ENCODE data around the gene ZNF277. TPM values are rescaled to one million over a fixed set of nuclear protein-coding genes. Genes with fewer than 3 reads are reported as not detected.

The ZNF277 gene
- total RNA-seq, 2 donors from 2014 or later = 15.9 to 29.8 TPM

DNA sequence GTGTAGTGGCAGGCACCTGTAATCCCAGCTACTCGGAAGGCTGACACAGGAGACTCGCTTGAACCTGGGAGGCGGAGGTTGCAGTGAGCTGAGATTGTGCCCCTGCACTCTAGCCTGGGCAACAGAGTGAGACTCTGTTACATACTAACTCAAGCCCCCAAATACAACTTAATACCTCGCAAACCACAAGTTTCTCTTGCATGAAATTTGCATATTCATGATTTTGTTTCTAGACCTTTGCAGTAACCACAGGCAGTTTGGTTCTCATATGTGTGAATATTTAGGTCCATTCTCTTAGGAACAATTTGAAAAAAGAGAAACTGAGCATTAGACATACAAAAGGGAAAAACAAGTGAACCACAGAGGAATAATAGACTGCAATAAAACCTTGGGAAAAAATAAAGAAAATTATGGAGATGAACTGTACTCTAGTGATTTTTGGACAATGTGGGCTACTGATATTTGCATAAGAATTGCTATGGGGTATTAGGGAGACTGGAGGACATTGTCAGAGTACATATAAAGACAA, 77.0 kb downstream of the ZNF277 start:
- TF ChIP-seq, protein P1, sequence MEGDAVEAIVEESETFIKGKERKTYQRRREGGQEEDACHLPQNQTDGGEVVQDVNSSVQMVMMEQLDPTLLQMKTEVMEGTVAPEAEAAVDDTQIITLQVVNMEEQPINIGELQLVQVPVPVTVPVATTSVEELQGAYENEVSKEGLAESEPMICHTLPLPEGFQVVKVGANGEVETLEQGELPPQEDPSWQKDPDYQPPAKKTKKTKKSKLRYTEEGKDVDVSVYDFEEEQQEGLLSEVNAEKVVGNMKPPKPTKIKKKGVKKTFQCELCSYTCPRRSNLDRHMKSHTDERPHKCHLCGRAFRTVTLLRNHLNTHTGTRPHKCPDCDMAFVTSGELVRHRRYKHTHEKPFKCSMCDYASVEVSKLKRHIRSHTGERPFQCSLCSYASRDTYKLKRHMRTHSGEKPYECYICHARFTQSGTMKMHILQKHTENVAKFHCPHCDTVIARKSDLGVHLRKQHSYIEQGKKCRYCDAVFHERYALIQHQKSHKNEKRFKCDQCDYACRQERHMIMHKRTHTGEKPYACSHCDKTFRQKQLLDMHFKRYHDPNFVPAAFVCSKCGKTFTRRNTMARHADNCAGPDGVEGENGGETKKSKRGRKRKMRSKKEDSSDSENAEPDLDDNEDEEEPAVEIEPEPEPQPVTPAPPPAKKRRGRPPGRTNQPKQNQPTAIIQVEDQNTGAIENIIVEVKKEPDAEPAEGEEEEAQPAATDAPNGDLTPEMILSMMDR (IDR thresholded peaks at IDR 0.05) = no peak
- no peak for DNase-seq (ENCODE audit: low spot score)
- no peak overlapping the region for H3K27ac ChIP-seq
- H3K27me3 ChIP-seq = no peaks in the 10 kb centered on the region
- no peaks in the 10 kb centered on the region for H3K9me3 ChIP-seq
- peaks cover 0 to 10% of the 10 kb centered on the region in 2 donors for H3K4me1 ChIP-seq
- H3K36me3 ChIP-seq = peaks cover 12% of the 10 kb centered on the region
- no peak overlapping the region for H3K4me3 ChIP-seq

- Histone ChIP-seq H3K9me3 (no peaks in the 10 kb centered on the region), H3K4me3 (no peak overlapping the region), H3K4me1 (peaks cover 0 to 10% of the 10 kb centered on the region in 2 donors), H3K36me3 (peaks cover 15% of the 10 kb centered on the region), H3K27me3 (no peaks in the 10 kb centered on the region), H3K27ac (no peak overlapping the region)
- TF ChIP-seq, protein P1 (IDR thresholded peaks at IDR 0.05) = no peak
- no peak for DNase-seq (ENCODE audit: low spot score)
These were observed 80.0 kb downstream of the ZNF277 start for GRCh38 chr7:112286250-112287086.

GRCh38 chr7:112288301-112288700, 81.8 kb downstream of the ZNF277 start:
- Histone ChIP-seq H3K27ac (no peak overlapping the region), H3K36me3 (peaks cover 15% of the 10 kb centered on the region), H3K4me1 (peaks cover 0 to 10% of the 10 kb centered on the region in 2 donors), H3K9me3 (no peaks in the 10 kb centered on the region), H3K27me3 (no peaks in the 10 kb centered on the region), H3K4me3 (no peak overlapping the region)
- TF ChIP-seq, protein P1 (IDR thresholded peaks at IDR 0.05) = no peak
- no peak for DNase-seq (ENCODE audit: low spot score)

GRCh38 chr7:112290065-112290464, 83.6 kb downstream of the ZNF277 start:
- peaks cover 0 to 10% of the 10 kb centered on the region in 2 donors for H3K4me1 ChIP-seq
- no peaks in the 10 kb centered on the region for H3K27me3 ChIP-seq
- H3K4me3 ChIP-seq = no peak overlapping the region
- TF ChIP-seq, protein P1 (IDR thresholded peaks at IDR 0.05) = no peak
- DNase-seq (ENCODE audit: low spot score) = no peak
- no peaks in the 10 kb centered on the region for H3K9me3 ChIP-seq
- peaks cover 15% of the 10 kb centered on the region for H3K36me3 ChIP-seq
- H3K27ac ChIP-seq = no peak overlapping the region

DNA sequence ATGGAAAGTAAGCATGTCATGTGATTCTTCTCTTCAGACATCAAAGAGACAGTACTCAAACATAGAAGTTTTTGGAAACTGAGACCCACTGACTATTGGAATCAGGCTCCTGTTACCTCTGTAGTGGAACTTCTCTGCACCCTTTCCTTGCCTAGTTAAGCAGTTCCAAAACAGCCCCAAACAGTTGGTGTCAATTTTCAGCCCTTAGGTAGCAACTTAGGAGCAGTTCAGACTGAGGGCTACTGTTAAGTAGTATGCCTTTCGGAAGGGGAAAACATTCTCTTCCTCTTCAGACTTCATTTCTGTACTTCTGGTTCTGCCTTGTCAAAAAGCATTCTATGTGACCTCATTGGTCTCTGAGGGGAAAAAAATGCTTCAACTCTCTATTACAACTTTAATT, 85.7 kb downstream of the ZNF277 start:
- H3K4me1 ChIP-seq = no peaks in the 10 kb centered on the region
- TF ChIP-seq, protein P1 (IDR thresholded peaks at IDR 0.05) = no peak
- no peak overlapping the region for H3K27ac ChIP-seq
- DNase-seq (ENCODE audit: low spot score) = no peak
- no peaks in the 10 kb centered on the region for H3K9me3 ChIP-seq
- no peaks in the 10 kb centered on the region for H3K27me3 ChIP-seq
- H3K36me3 ChIP-seq = peaks cover 13% of the 10 kb centered on the region
- H3K4me3 ChIP-seq = no peak overlapping the region

All from right atrium auricular region (tissue), 2 donors.